ENCODE data around the gene ZNF597.
A peak's percentile ranks its signal among the peaks of the same experiment; 100 is the strongest.

ZNF597 gene

GRCh38 chr16:3454631-3455147 is 11.4 kb upstream of the ZNF597 start:
- no peak for DNase-seq (ENCODE audit: low read depth in 2 of 2)

- no peak for DNase-seq (ENCODE audit: low read depth in 2 of 2)
Observed at GRCh38 chr16:3454093-3454492, 10.8 kb upstream of the ZNF597 start.

- no peak for DNase-seq (ENCODE audit: low read depth in 2 of 2)
Observed at GRCh38 chr16:3444032-3444388, 706 bp upstream of the ZNF597 start.

- DNase-seq (ENCODE audit: low read depth in 2 of 2) = no peak
Observed at GRCh38 chr16:3439637-3440036, 3.7 kb downstream of the ZNF597 start.

GRCh38 chr16:3434373-3434772 is 8.9 kb downstream of the ZNF597 start:
- DNase-seq (ENCODE audit: low read depth in 2 of 2) = no peak

- DNase-seq (ENCODE audit: low read depth in 2 of 2) = peak; percentile 48 to 53
Observed at GRCh38 chr16:3431779-3432219, 11.5 kb downstream of the ZNF597 start.

- no peak for DNase-seq (ENCODE audit: low read depth in 2 of 2)
Observed at GRCh38 chr16:3413730-3414379, 29.4 kb downstream of the ZNF597 start.

GRCh38 chr16:3408561-3409197 is 34.6 kb downstream of the ZNF597 start:
- DNase-seq (ENCODE audit: low read depth in 2 of 2) = no peak

- DNase-seq (ENCODE audit: low read depth in 2 of 2) = no peak
Observed at GRCh38 chr16:3401719-3402397, 41.4 kb downstream of the ZNF597 start.

GRCh38 chr16:3400779-3401688 is 42.3 kb downstream of the ZNF597 start, which contains the start of the genes ZNF174 and ZSCAN32:
Gene ZNF174 (plus strand): TSS chr16:3401215. CDS start chr16:3402005, 790 bp downstream.
Gene ZSCAN32 (minus strand): TSS chr16:3401004. CDS start chr16:3397557, 3,447 bp downstream.
- DNase-seq (ENCODE audit: low read depth in 2 of 2) = peak; percentile 98

GRCh38 chr16:3400446-3400778 is 42.9 kb downstream of the ZNF597 start:
- no peak for DNase-seq (ENCODE audit: low read depth in 2 of 2)

- DNase-seq (ENCODE audit: low read depth in 2 of 2) = no peak
Observed at GRCh38 chr16:3389663-3390338, 53.5 kb downstream of the ZNF597 start.

GRCh38 chr16:3388325-3388724 is 55.0 kb downstream of the ZNF597 start:
- no peak for DNase-seq (ENCODE audit: low read depth in 2 of 2)

GRCh38 chr16:3383045-3383448 is 60.3 kb downstream of the ZNF597 start:
- no peak for DNase-seq (ENCODE audit: low read depth in 2 of 2)

Data from stimulated activated CD4-positive, alpha-beta T cell treated with anti-CD3 and anti-CD28 coated beads, Interleukin-4, amount 100 ng/mL, for 48 hours (primary cell).